OCI-LY7 (cell line): ENCODE results near the gene ABCB9. TPM values are rescaled to one million over a fixed set of nuclear protein-coding genes. Genes with fewer than 3 reads are reported as not detected.

Experiments
- BruUV-seq: library from RNA; stranded (reverse); fragments of 400-500 nt; replicated peaks from 2 replicates; lab custom pipeline; 2021; lab: Mats Ljungman, UMichigan
- CTCF ChIA-PET: fragments of 300-600 bp; sonication (Branson Sonifier 250); formaldehyde crosslinking; loops from one replicate; lab custom pipeline; 2022; ENCODE audit warnings: antibody characterized with exemption; ENCODE audit not compliant: unreplicated experiment; lab: Charles Lee
- POLR2A ChIA-PET: fragments of 300-600 bp; sonication (Branson Sonifier 250); formaldehyde crosslinking; loops from one replicate; lab custom pipeline; 2022; ENCODE audit warnings: antibody characterized with exemption; lab: Charles Lee
- DNase-seq: peaks from one replicate; pipeline ENCODE4 v3.0.0-alpha.2; 2015; ENCODE audit warnings: low spot score
- H2AFZ ChIP-seq: fragments of 200-600 bp; sonication (generic), shearing (Covaris generic); 2 replicates; pipeline ENCODE4 v1.6.1; 2014; ENCODE audit warnings: mild to moderate bottlenecking, antibody characterized with exemption, low read length, moderate library complexity
- H3K27ac ChIP-seq: fragments of 200-600 bp; sonication (generic); 2 replicates; pipeline ENCODE4 v1.5.1; 2014; ENCODE audit warnings: mixed run types, low read depth, mild to moderate bottlenecking, moderate library complexity, low read length, inconsistent platforms; ENCODE audit not compliant: poor library complexity, severe bottlenecking
- H3K36me3 ChIP-seq: fragments of 200-600 bp; sonication (generic); 2 replicates; pipeline ENCODE4 v1.6.1; 2014; ENCODE audit warnings: mild to moderate bottlenecking, antibody characterized with exemption, low read length, moderate library complexity, mixed read lengths; ENCODE audit not compliant: insufficient read depth
- H3K4me1 ChIP-seq: fragments of 200-600 bp; sonication (generic); 2 replicates; pipeline ENCODE4 v1.5.1; 2014; ENCODE audit warnings: mild to moderate bottlenecking, low read length; ENCODE audit not compliant: insufficient read depth, poor library complexity, severe bottlenecking
- H3K4me2 ChIP-seq: fragments of 200-600 bp; sonication (generic); 2 replicates; pipeline ENCODE4 v1.6.1; 2014; ENCODE audit warnings: mild to moderate bottlenecking, low read length
- H3K4me3 ChIP-seq: fragments of 200-600 bp; sonication (generic); 2 replicates; pipeline ENCODE4 v1.5.1; 2014; ENCODE audit warnings: mild to moderate bottlenecking, low read depth, low read length; ENCODE audit not compliant: poor library complexity, severe bottlenecking
- H3K79me2 ChIP-seq: fragments of 200-600 bp; sonication (generic); 2 replicates; pipeline ENCODE4 v1.6.1; 2016; ENCODE audit warnings: low read depth, mild to moderate bottlenecking, low read length, moderate library complexity, mixed read lengths; ENCODE audit not compliant: insufficient read depth
- H3K9me2 ChIP-seq: fragments of 200-600 bp; sonication (generic); 2 replicates; pipeline ENCODE4 v1.6.1; 2016; ENCODE audit warnings: mild to moderate bottlenecking, low read length, mixed read lengths; ENCODE audit not compliant: insufficient read depth
- H3K9me3 ChIP-seq: fragments of 200-600 bp; sonication (generic); 2 replicates; pipeline ENCODE4 v1.6.1; 2014; ENCODE audit warnings: mild to moderate bottlenecking, mixed run types, low read length, mixed read lengths
- H4K20me1 ChIP-seq: fragments of 200-600 bp; sonication (generic); 2 replicates; pipeline ENCODE4 v1.6.1; 2014; ENCODE audit warnings: mild to moderate bottlenecking, antibody characterized with exemption, low read length, moderate library complexity, mixed read lengths; ENCODE audit not compliant: insufficient read depth
- EZH2phosphoT487 ChIP-seq: fragments of 200-600 bp; sonication (generic); IDR thresholded peaks from 2 replicates; pipeline ENCODE4 v1.6.1; 2018; ENCODE audit warnings: low read depth, borderline replicate concordance, mild to moderate bottlenecking, mixed run types, antibody characterized with exemption, low read length, moderate library complexity, mixed read lengths
- intact Hi-C: fragments of 100-400 bp; cut with micrococcal nuclease; formaldehyde crosslinking; loops from one replicate; pipeline ENCODE4 v1.10.0; 2022; ENCODE audit not compliant: unreplicated experiment
- total RNA-seq, 2 experiments: library from RNA; depleted of rRNA in 1 of 2; stranded (reverse); fragments of >200 nt in 1 of 2; shearing (Covaris generic) in 1 of 2; gene quantifications; 2 replicates each; pipeline ENCODE4 v1.2.3, GENCODE V29; 2014 to 2022
- TF ChIP-seq, protein P1 (sequence below): fragments of 200-600 bp; sonication (generic); conservative IDR thresholded peaks from 2 replicates; pipeline ENCODE4 v1.5.1; 2014; ENCODE audit warnings: mild to moderate bottlenecking, antibody characterized with exemption, low read length, moderate library complexity, mixed read lengths

ABCB9 gene
- total RNA-seq, 2 experiments from 2014 or later: 4.0 to 7.9 TPM

DNA sequence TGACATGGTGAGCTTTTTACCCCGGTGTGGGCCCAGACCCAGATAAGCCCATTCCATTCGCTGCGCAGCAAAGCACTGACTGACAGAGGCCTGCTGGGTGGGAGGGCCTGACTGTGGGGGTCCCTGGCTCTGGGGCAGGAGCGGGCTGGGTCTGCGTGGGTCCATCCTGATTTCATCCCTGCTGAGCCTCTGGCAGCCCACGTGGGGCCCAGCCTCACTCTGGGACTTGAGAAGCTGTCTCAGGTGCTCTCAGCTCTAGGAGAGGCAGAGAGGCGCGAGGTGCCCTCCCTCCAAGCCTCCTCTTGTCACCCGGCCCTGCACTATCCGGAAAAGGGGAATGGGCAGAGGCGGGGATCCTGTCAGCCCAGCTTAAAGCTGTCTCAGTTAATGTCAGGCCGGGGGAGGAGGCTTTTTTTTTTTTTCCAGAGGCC is 927 bp downstream of the ABCB9 start:
- Histone ChIP-seq H3K4me2 (peak overlapping the region; percentile 86), H4K20me1 (no peaks in the 10 kb centered on the region), H3K36me3 (no peaks in the 10 kb centered on the region), H3K4me3 (peak overlapping the region; percentile 71), H3K9me3 (no peaks in the 10 kb centered on the region), H3K9me2 (no peaks in the 10 kb centered on the region), H3K27ac (no peak overlapping the region), H2AFZ (no peak overlapping the region), H3K79me2 (no peaks in the 10 kb centered on the region), H3K4me1 (peaks cover 26% of the 10 kb centered on the region)
- no TSS peak for BruUV-seq
- CTCF ChIA-PET: interaction anchor here (0.8 kb wide), 1 partner anchor 84 kb away, joined by 3 read pairs; no protein-coding TSS in a partner anchor
- no peak for TF ChIP-seq EZH2phosphoT487
- POLR2A ChIA-PET: interaction anchor here (0.7 kb wide), 1 partner anchor 177 kb away, joined by 3 read pairs; no protein-coding TSS in a partner anchor
- no peak for DNase-seq
- intact Hi-C loops: no loop called here

DNA sequence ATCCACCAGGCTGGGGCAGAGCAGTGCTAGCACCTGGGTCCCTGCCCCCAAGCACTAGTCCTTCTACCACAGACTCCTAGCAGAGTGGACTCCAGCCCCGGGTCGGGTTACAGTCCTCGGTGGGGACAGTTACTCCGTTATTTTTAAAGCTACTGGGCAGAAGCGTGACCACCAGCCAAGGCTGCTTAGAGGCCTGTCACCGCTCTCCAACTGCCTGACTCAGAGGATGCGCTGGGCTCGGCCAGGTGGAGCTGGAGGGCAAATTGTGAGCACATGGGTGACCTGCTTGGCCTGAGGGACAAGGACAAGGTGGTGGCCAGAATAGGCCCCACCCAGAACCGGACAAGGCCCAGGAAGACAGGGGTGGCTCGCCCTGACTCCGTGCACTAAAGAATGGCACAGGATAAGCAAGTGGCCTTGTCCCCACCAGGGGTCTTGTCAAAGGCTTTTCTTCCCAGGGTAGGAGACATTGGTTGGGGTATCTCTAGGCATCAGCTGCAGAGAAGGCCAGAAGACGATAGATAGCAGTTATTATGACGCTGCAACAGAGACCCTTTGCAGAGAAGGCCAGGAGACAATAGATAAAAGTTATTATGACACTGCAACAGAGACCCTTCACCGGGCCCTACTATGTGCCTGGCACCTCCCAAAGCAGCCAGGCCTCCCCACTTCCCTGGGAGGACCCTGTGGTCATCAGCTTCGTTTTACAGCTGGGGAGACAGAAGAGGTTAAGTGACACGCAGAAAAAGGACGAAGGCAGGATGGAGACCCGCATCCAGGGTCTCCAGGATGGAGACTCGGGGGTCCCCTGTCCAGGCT is 1.6 kb downstream of the ABCB9 start:
- H3K9me3 ChIP-seq: no peaks in the 10 kb centered on the region
- CTCF ChIA-PET: interaction anchor here (0.8 kb wide), 1 partner anchor 83 kb away, joined by 3 read pairs; no protein-coding TSS in a partner anchor
- H3K79me2 ChIP-seq: no peaks in the 10 kb centered on the region
- H2AFZ ChIP-seq: no peak overlapping the region
- intact Hi-C loops: no loop called here
- TF ChIP-seq, protein P1, sequence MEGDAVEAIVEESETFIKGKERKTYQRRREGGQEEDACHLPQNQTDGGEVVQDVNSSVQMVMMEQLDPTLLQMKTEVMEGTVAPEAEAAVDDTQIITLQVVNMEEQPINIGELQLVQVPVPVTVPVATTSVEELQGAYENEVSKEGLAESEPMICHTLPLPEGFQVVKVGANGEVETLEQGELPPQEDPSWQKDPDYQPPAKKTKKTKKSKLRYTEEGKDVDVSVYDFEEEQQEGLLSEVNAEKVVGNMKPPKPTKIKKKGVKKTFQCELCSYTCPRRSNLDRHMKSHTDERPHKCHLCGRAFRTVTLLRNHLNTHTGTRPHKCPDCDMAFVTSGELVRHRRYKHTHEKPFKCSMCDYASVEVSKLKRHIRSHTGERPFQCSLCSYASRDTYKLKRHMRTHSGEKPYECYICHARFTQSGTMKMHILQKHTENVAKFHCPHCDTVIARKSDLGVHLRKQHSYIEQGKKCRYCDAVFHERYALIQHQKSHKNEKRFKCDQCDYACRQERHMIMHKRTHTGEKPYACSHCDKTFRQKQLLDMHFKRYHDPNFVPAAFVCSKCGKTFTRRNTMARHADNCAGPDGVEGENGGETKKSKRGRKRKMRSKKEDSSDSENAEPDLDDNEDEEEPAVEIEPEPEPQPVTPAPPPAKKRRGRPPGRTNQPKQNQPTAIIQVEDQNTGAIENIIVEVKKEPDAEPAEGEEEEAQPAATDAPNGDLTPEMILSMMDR: no peak
- no peak for TF ChIP-seq EZH2phosphoT487
- no peak overlapping the region for H3K27ac ChIP-seq
- H3K4me1 ChIP-seq: peaks cover 22% of the 10 kb centered on the region
- H3K4me2 ChIP-seq: no peak overlapping the region
- no peaks in the 10 kb centered on the region for H3K36me3 ChIP-seq
- H3K4me3 ChIP-seq: no peak overlapping the region
- DNase-seq: no peak
- POLR2A ChIA-PET: no interaction called here
- H3K9me2 ChIP-seq: no peaks in the 10 kb centered on the region
- H4K20me1 ChIP-seq: no peaks in the 10 kb centered on the region
- no TSS peak for BruUV-seq

DNA sequence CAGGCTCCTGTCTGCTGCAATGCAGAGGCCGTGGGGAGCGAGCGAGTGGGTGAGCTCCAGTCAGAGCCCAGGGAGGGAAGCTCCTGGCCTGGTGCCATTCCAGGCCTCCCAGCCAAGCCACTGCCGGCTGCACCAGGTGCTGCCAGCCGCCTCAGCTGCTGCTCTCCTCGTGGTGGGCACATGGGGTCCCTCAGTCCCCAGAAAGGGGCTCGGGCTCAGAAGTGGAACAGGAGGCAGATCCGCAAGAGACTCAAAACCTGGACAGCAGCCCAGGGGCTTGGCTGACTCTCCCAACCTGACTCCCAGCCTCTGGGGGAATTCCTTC is 2.4 kb downstream of the ABCB9 start:
- Histone ChIP-seq H3K36me3 (no peaks in the 10 kb centered on the region), H4K20me1 (no peaks in the 10 kb centered on the region), H3K79me2 (no peaks in the 10 kb centered on the region), H3K27ac (no peak overlapping the region), H3K9me2 (no peaks in the 10 kb centered on the region), H3K4me2 (no peak overlapping the region), H2AFZ (no peak overlapping the region), H3K4me1 (peaks cover 14% of the 10 kb centered on the region), H3K4me3 (no peak overlapping the region), H3K9me3 (no peaks in the 10 kb centered on the region)
- ChIA-PET CTCF (no interaction called here), POLR2A (no interaction called here)
- no peak for DNase-seq
- intact Hi-C loops: no loop called here
- no TSS peak for BruUV-seq
- TF ChIP-seq, protein P1: no peak
- TF ChIP-seq EZH2phosphoT487: no peak
